ENCODE results near the gene ERBB4.

GRCh38 chr2:212269005-212269404 is 269.6 kb downstream of the ERBB4 start:
- TF ChIP-seq CTCF (IDR thresholded peaks at IDR 0.05) (no peak), POLR2A (IDR thresholded peaks at IDR 0.05) (no peak)

Measured in lower leg skin (tissue), 3 donors.